Smooth muscle cell (in vitro differentiated cells): ENCODE data around the gene PPTC7. TPM values are rescaled to one million over a fixed set of nuclear protein-coding genes. Genes with fewer than 3 reads are reported as not detected.
"Not testable (repeated sequence)": the region's sequence is repeated elsewhere in the genome, so short reads cannot be mapped to it uniquely, and the experiment has no call there.

Source experiments
- DNase-seq: peaks from one replicate; lab custom pipeline; 2025; ENCODE audit not compliant: unreplicated experiment; lab: John Stamatoyannopoulos, UW
- H2AFZ ChIP-seq: fragments of 200-600 bp; sonication (generic); 2 replicates; pipeline ENCODE4 v1.6.0; 2016; ENCODE audit warnings: antibody characterized with exemption, low read depth, mild to moderate bottlenecking
- H3F3A ChIP-seq: fragments of 200-600 bp; sonication (generic); 2 replicates; pipeline ENCODE4 v1.6.0; 2017; ENCODE audit warnings: antibody characterized with exemption, low read depth
- H3K27ac ChIP-seq: fragments of 200-600 bp; sonication (generic); 2 replicates; pipeline ENCODE4 v1.5.1; 2016; ENCODE audit warnings: low read depth, mild to moderate bottlenecking
- H3K27me3 ChIP-seq: fragments of 200-600 bp; sonication (generic); 2 replicates; pipeline ENCODE4 v1.6.1; 2016; ENCODE audit warnings: low read depth, mild to moderate bottlenecking
- H3K36me3 ChIP-seq: fragments of 200-600 bp; sonication (generic); 2 replicates; pipeline ENCODE4 v1.5.1; 2016; ENCODE audit warnings: low read depth
- H3K4me1 ChIP-seq: fragments of 200-600 bp; sonication (generic); 2 replicates; pipeline ENCODE4 v1.5.1; 2016; ENCODE audit warnings: low read depth
- H3K4me2 ChIP-seq: fragments of 200-600 bp; sonication (generic); 2 replicates; pipeline ENCODE4 v1.6.0; 2016; ENCODE audit warnings: mild to moderate bottlenecking
- H3K4me3 ChIP-seq: fragments of 200-600 bp; sonication (generic); 2 replicates; pipeline ENCODE4 v1.5.1; 2016; ENCODE audit warnings: mild to moderate bottlenecking
- H3K79me2 ChIP-seq: fragments of 200-600 bp; sonication (generic); 2 replicates; pipeline ENCODE4 v1.6.0; 2016; ENCODE audit warnings: low read depth, mild to moderate bottlenecking
- H3K9ac ChIP-seq: fragments of 200-600 bp; sonication (generic); 2 replicates; pipeline ENCODE4 v1.6.0; 2016; ENCODE audit warnings: low read depth
- H3K9me3 ChIP-seq: fragments of 200-600 bp; sonication (generic); replicated peaks from 2 replicates; pipeline ENCODE4 v1.5.1; 2016; ENCODE audit warnings: low read depth
- H4K20me1 ChIP-seq: fragments of 200-600 bp; sonication (generic); 2 replicates; pipeline ENCODE4 v1.6.0; 2016; ENCODE audit warnings: low read depth
- WGBS: methylation state at CpG from one replicate; pipeline ENCODE4 v1.1.7; 2016; ENCODE audit warnings: low lambda C conversion rate; 5-methylcytosine and 5-hydroxymethylcytosine counted together
- polyA plus RNA-seq: library from polyadenylated mRNA; unstranded; fragments of >200 nt; fragmentation: Nextera tagmentation; extraction: Ambion mirVana; gene quantifications from 2 replicates; pipeline ENCODE4 v1.2.1, GENCODE V29; 2016
- total RNA-seq: library from RNA; depleted of rRNA; stranded (reverse); fragments of >200 nt; gene quantifications from 2 replicates; pipeline ENCODE4 v1.2.3, GENCODE V29; 2014
- TF ChIP-seq, protein P1 (sequence below): fragments of 200-600 bp; sonication (generic); IDR thresholded peaks from 2 replicates; pipeline ENCODE4 v1.5.1; 2017; ENCODE audit warnings: borderline replicate concordance, mild to moderate bottlenecking, antibody characterized with exemption; ENCODE audit not compliant: insufficient read depth, poor library complexity, severe bottlenecking

Gene PPTC7
- total and polyA plus RNA-seq, 2 experiments from 2014 or later = 3.6 to 8.9 TPM

DNA sequence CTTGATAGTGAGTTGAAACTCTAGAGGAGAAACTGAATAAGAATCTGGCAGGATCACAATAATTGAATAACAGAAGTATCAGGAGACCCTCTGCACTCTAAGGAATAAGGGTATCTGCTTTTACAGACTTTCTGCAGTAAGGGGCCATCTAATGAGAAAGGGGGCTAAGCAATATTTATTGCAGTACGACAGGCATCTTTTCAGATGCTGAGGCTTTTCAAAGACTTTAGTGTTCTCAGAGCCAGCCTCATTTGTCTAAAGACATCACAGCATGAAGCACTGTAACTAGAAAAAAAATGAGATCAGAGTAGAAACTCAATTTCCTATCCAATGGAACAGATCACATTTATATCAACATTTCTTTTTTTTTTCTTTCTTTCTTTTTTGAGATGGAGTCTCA, 22.2 kb downstream of the PPTC7 start:
- TF ChIP-seq, protein P1, sequence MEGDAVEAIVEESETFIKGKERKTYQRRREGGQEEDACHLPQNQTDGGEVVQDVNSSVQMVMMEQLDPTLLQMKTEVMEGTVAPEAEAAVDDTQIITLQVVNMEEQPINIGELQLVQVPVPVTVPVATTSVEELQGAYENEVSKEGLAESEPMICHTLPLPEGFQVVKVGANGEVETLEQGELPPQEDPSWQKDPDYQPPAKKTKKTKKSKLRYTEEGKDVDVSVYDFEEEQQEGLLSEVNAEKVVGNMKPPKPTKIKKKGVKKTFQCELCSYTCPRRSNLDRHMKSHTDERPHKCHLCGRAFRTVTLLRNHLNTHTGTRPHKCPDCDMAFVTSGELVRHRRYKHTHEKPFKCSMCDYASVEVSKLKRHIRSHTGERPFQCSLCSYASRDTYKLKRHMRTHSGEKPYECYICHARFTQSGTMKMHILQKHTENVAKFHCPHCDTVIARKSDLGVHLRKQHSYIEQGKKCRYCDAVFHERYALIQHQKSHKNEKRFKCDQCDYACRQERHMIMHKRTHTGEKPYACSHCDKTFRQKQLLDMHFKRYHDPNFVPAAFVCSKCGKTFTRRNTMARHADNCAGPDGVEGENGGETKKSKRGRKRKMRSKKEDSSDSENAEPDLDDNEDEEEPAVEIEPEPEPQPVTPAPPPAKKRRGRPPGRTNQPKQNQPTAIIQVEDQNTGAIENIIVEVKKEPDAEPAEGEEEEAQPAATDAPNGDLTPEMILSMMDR = no peak
- H3K9me3 ChIP-seq = no peaks in the 10 kb centered on the region
- H2AFZ ChIP-seq = no peak overlapping the region
- H3K4me1 ChIP-seq = no peaks in the 10 kb centered on the region
- H3K36me3 ChIP-seq = no peaks in the 10 kb centered on the region
- H3K9ac ChIP-seq = no peak overlapping the region
- 100% methylated on average over 1 of the region's 1 CpG for WGBS
- H3K79me2 ChIP-seq = peaks cover 74% of the 10 kb centered on the region
- no peak overlapping the region for H3K4me3 ChIP-seq
- H3F3A ChIP-seq = peaks cover under 1% of the 10 kb centered on the region
- H3K4me2 ChIP-seq = no peak overlapping the region
- DNase-seq = no peak
- peaks cover 96% of the 10 kb centered on the region for H4K20me1 ChIP-seq
- no peaks in the 10 kb centered on the region for H3K27me3 ChIP-seq
- H3K27ac ChIP-seq = no peak overlapping the region

DNA sequence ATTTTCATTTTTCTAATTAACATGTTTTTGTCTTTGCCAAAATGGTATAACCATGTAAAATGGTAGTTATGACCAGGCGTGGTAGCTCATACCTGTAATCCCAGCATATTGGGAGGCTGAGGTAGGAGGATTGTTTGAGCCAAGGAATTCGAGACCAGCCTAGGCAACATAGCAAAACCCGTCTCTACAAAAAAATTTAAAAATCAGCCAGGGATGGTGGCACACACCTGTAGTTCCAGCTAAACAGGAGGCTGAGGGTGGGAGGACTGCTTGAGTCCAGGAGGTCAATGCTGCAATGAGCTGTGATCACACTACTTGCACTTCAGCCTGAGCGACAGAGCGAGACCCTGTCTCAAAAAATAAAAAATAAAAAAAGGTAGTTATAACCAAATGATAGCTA, 23.1 kb downstream of the PPTC7 start:
- Histone ChIP-seq H3K4me3 (no peak overlapping the region), H3K9ac (no peak overlapping the region), H3K9me3 (no peaks in the 10 kb centered on the region), H3K79me2 (peaks cover 69% of the 10 kb centered on the region), H3K27ac (no peak overlapping the region), H3F3A (peaks cover 2% of the 10 kb centered on the region), H3K27me3 (no peaks in the 10 kb centered on the region), H3K36me3 (no peaks in the 10 kb centered on the region), H3K4me2 (no peak overlapping the region), H3K4me1 (peaks cover 3% of the 10 kb centered on the region), H2AFZ (no peak overlapping the region), H4K20me1 (peaks cover 96% of the 10 kb centered on the region)
- TF ChIP-seq, protein P1 = no peak
- no peak for DNase-seq
- WGBS = over 99% methylated on average over 5 of the region's 5 CpGs

DNA sequence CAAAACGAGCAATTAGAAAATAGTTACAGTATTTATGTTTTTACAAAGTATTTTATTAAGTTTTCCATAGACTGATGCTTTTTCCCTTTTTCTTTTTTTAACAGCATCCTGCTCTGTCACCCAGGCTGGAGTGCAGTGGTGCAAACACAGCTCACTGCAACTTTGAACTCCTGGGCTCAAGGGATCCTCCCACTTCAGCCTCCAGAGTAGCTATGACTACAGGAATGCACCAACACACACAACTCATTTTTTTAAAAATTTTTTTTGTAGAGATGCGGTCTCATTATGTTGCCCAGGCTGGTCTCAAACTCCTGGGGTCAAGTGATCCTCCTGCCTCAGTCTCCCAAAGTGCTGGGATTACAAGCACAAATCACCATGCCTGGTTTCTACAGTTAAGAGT, 24.2 kb downstream of the PPTC7 start:
- not testable (repeated sequence) for DNase-seq, H3K4me2 ChIP-seq, H2AFZ ChIP-seq, H3K36me3 ChIP-seq, H3K27ac ChIP-seq, H3K4me3 ChIP-seq, H3K4me1 ChIP-seq, H3K27me3 ChIP-seq, H3F3A ChIP-seq, H3K9me3 ChIP-seq, H3K9ac ChIP-seq
- Histone ChIP-seq H3K79me2 (peaks cover 77% of the 10 kb centered on the region), H4K20me1 (peaks cover 98% of the 10 kb centered on the region)
- 100% methylated on average over 2 of the region's 2 CpGs for WGBS

DNA sequence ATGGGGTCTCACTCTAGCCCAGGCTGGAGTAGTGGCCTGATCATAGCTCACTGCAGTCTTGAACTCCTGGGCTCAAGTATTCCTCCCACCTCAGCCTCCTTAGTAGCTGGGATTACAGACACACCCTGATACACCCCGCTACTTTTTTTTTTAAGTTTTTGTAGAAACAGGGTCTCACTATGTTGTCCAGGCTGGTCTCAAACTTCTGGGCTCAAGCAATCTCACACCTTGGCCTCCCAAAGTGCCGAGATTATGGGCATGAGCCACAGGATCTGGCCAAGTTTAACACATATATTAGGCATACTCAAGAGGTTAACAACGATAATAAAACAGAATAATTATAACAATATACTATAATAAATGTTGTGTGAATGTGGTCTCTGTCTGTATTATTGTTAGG, 25.8 kb downstream of the PPTC7 start:
- peaks cover 4% of the 10 kb centered on the region for H3F3A ChIP-seq
- H2AFZ ChIP-seq = no peak overlapping the region
- no peak for DNase-seq
- H3K9ac ChIP-seq = no peak overlapping the region
- H3K36me3 ChIP-seq = no peaks in the 10 kb centered on the region
- peaks cover 94% of the 10 kb centered on the region for H4K20me1 ChIP-seq
- H3K9me3 ChIP-seq = no peaks in the 10 kb centered on the region
- H3K4me1 ChIP-seq = peaks cover 3% of the 10 kb centered on the region
- H3K4me3 ChIP-seq = no peak overlapping the region
- TF ChIP-seq, protein P1 = no peak
- H3K27ac ChIP-seq = no peak overlapping the region
- H3K27me3 ChIP-seq = no peaks in the 10 kb centered on the region
- no peak overlapping the region for H3K4me2 ChIP-seq
- WGBS = 98% methylated on average over 3 of the region's 3 CpGs
- peaks cover 78% of the 10 kb centered on the region for H3K79me2 ChIP-seq
